Activated CD4-positive, alpha-beta T cell treated with anti-CD3 and anti-CD28 coated beads, Interleukin-2, Interleukin-4, amounts not matched to agents 100 ng/mL and 50 ng/mL, durations not matched to agents 16 hours and 8 hours (primary cell): Measurements from ENCODE around the gene HPSE2.
A peak's percentile ranks its signal among the peaks of the same experiment; 100 is the strongest.
"Not testable (repeated sequence)": the region's sequence is repeated elsewhere in the genome, so short reads cannot be mapped to it uniquely, and the experiment has no call there.

Experiments used
- DNase-seq: peaks from one replicate; pipeline ENCODE4 v3.0.0-alpha.2; 2020; ENCODE audit warnings: low spot score

Gene HPSE2

DNA sequence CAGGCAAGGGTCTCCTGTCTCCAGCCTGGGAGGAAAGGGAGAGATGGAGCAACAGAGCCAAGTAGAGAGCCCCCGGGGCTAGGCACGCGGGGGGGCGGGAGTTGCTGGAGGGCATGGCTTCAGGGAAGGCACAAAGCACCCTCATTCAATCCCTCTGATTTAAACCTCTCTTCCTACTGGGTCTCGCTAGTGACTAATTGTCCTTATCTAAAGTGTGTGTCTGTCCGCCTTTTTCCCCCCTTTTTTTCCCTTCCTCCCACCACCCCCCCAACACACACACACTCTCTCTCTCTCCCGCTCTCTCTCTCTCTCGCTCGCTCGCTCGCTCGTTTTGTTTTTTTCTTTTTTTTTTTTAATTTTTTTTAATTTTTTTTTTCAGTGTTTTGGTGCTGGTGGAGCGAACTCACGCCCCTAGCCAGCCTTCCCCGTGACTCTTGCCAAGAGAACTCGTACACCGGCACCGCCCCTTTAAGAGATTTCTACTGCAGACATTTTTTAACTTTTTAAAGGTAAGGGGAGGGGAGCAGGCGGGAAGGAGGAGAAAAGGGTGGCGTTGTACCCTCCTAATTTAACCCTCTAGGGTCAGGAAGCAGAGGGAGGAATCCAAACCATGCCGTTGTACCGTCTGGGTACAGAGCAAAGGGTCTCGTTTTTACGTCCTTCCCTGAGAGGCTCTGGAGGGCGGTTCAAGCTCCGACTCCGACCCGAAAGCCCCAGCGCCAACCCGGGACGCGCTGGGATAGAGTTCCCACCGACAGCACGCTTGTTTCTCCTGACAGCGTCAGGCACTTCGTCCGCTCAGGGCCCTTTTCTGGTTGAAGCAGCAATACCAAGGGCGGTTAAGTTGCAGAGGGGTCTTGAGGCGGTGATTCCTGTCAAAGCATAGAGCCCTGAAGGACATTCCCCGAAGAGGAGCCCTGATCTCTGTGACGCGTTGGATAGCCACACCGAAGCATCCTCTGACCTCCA lies at the start of gene HPSE2:
Gene HPSE2, minus strand, starts transcription at position 195 of the 969 bp plus-strand sequence.
- DNase-seq = no peak

- DNase-seq = no peak
These were observed 44.8 kb upstream of the HPSE2 start for GRCh38 chr10:99280472-99280871.

DNA sequence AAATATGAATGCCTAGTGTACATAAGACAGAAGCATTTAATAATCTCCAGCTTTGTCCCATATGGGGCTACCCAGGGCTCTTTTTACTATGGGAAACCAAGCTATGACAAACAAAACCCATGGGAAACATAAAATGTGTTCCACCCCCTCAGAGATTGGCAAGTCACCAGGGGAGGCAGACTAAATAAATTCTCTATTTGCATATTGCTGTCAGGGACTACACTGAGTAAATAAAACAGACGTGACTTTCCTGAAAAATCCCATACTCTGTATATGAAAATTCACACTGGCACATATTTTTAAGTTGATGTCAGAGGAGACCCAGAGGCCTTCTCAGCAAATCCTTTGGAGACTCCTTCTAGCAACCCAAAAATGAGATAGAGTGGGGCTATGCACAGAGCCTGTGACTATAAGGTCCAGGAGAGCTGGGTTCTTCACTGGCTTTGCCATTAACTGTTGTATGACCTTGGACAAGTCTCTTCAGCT lies 44.0 kb upstream of the HPSE2 start:
- DNase-seq = no peak

GRCh38 chr10:99276848-99277486 lies 41.3 kb upstream of the HPSE2 start:
- peak; percentile 24 for DNase-seq

DNA sequence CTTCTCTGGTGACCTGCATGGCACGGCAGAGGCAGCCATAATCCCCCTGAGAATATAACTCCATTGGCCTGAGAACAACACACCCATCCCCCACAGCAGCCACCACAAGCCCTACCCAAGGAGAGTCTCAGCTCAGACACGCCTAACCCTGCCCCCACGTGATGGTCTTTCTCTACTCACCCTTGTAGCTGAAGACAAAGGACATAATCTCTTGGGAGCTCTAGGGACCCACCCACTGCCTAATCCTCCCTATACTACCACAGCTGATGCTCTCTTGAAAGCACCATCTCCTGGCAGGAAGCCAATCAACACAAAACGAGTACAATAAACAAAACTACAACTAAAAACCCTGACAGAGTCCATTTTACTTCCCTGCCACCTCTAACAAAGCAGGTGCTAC lies 30.7 kb upstream of the HPSE2 start:
- no peak for DNase-seq

GRCh38 chr10:99248824-99249223 lies 13.2 kb upstream of the HPSE2 start:
- no peak for DNase-seq

- DNase-seq = not testable (repeated sequence)
These were observed 12.2 kb upstream of the HPSE2 start for GRCh38 chr10:99247893-99248292.

- no peak for DNase-seq
These were observed 1.1 kb upstream of the HPSE2 start for GRCh38 chr10:99236627-99237309.

GRCh38 chr10:99234791-99235657 lies 628 bp downstream of the HPSE2 start:
- no peak for DNase-seq

GRCh38 chr10:99234041-99234790 lies 1.4 kb downstream of the HPSE2 start:
- peak; percentile 66 for DNase-seq

GRCh38 chr10:99233689-99234037 lies 2.0 kb downstream of the HPSE2 start:
- DNase-seq = no peak

DNA sequence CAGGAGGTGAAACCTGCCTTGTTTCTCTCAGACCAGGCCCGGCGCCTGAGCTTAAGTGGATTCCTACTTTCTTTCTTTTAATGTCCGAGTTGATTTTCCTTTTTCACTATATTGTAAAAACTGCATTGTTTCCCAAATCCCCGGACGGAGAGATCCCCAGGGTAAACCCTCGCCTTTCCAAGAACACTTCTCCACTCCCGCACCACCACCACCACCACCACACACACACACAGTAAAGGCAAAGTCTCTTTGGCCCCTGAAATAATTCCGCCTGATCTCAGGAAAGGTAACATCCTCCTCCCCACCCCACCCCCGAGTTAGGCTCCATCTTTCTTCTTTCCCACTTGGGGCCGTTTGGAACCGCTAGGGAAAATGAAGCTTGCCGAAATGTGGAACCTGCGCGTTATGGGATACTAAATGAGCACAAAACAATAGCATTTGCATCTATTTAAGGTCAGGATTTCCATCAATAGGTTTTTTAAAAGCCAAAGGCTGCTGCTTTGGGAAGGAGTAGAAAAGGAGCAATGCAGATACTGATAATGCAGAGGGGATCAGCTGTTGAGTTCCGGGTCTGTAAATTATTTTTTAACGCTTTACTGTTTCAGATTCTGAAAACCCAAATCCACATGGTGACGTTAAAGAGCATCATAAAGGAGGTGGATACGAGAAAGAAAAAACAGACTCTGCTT lies 2.5 kb downstream of the HPSE2 start:
- no peak for DNase-seq

DNA sequence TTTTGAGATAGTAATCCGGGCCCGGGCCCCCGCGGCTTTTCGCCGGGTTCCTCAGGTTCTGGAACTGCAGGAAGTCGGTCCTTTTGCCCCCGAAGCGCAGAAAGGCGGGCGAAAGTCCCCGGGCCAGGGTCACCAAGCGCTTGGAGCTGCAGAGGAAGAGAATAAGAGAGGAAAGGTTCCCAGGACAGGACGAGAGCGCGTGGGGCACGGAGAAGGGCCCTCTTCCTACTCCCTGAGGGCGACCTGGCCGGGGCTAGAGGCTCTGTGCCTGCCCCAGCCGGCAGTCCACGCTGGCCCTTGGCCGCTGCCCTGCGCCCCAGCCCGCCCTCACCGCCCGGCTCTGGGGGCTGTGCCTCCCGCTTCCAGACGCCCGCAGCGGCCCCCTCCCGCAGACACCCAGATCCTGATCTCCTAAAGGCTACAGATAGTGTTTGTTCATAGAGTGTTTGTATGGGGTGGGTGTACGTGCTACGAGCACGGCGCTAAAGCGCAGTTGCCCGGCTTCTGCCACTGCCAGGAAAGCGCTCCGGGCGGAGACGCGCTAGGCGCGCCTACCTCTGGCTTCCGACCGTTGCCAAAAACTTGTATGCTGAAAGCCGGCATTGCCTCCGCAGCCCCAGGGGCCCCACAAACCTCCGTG lies 3.2 kb downstream of the HPSE2 start:
- no peak for DNase-seq

- no peak for DNase-seq
These were observed 10.9 kb downstream of the HPSE2 start for GRCh38 chr10:99224766-99225165.

DNA sequence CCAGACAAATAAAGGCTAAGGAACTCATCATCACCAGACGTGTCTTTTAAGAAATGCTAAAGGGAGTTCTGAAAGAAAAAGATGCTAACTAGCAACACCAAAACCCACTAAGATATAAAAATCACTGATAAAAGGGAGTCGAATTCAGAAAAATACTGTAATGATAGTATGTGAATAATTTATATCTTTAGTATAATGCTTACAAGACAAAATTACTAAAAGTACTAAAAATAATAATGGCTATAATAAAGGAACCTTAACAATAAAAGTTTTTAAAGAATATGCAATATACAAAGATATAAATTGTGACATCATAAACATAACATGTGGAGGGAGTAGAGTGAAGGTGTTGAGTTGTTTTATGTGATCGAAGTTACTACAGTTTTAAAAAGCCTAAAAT lies 28.3 kb downstream of the HPSE2 start:
- no peak for DNase-seq

DNA sequence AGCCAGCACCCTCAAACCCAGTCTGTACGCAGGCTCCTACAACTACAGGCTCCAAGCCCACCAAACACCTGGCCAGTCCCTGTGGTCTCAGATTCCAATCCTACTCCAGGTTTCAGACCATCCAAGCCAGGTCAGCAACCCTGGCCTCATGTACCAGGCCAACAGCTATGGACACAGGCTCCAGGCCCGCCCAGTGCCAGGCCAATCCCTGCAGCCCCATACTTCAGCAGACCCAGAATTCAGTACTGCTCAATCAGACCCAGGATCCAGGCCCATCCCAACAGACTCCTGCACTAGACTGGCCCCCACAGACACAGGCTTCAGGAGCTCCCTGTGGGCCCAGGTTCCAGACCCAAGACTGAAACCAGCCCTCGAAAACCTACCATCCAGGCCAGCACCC lies 32.3 kb downstream of the HPSE2 start:
- no peak for DNase-seq

DNA sequence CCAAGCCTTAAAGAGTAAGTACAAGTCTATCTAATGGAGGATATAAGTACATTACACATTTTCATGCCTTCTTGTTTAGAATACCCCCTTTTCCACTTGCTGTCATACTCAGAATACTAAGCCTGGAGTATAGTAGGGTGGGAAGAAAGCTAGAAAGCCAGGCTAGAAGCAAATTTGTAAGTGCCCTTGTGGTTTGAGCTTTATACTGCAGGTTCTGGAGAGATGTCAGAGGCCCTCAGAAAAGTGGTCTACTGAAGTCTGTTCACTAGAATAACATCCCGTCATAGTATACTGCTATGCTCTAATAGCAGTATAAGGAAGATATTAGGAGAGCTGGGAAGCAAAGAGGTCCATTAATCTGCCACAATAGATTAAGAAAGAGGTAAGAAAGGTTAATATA lies 62.7 kb downstream of the HPSE2 start:
- no peak for DNase-seq

- DNase-seq = no peak
These were observed 63.4 kb downstream of the HPSE2 start for GRCh38 chr10:99172128-99172738.

GRCh38 chr10:99170116-99170675 lies 65.5 kb downstream of the HPSE2 start:
- no peak for DNase-seq
